HuH-7.5 (cell line): ENCODE results near the gene PTPRN2.

Experiments used
- DNase-seq: peaks from one replicate; pipeline ENCODE4 v3.0.0; 2011; ENCODE audit warnings: low spot score

The PTPRN2 gene

DNA sequence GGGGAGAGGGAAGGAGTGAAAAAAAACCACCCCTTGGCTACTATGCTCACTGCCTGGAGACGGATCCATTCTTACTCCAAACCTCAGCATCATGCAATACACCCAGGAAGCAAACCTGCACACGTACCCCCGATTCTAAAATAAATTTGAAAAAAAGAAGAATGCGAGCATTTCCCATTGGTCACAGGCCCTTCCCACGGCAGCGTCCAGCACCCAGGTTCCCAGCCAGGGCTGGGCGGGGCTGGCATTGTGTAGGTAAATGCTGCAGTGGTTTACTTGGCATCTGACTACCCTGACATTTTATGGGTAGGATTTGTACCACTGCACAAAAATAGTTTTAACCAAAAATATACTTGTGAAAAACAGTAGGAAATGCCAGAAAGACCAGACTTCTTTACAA, 831.9 kb downstream of the PTPRN2 start:
- DNase-seq, result no peak

DNA sequence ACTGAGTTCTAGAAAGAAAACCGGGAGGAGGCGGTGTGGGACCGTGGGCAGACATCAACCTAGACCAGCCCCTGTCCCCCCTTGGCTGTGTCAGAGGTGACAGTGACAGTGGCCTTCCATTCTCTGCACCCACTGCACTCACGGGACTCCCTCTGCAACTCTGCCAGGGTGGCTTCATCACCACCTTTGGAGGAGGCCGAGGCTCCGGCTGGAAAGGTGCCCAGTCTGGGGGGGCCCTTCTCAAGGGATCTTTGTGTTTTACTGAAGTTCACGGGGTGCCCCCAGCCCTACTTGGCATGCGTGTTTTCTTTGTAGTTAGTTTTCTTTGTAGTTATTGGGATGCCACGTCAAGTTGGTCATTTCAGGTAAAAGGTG, 833.2 kb downstream of the PTPRN2 start:
- DNase-seq, result no peak

GRCh38 chr7:157753713-157754415, 833.8 kb downstream of the PTPRN2 start:
- DNase-seq, result no peak

GRCh38 chr7:157752832-157753291, 834.8 kb downstream of the PTPRN2 start:
- no peak for DNase-seq

DNA sequence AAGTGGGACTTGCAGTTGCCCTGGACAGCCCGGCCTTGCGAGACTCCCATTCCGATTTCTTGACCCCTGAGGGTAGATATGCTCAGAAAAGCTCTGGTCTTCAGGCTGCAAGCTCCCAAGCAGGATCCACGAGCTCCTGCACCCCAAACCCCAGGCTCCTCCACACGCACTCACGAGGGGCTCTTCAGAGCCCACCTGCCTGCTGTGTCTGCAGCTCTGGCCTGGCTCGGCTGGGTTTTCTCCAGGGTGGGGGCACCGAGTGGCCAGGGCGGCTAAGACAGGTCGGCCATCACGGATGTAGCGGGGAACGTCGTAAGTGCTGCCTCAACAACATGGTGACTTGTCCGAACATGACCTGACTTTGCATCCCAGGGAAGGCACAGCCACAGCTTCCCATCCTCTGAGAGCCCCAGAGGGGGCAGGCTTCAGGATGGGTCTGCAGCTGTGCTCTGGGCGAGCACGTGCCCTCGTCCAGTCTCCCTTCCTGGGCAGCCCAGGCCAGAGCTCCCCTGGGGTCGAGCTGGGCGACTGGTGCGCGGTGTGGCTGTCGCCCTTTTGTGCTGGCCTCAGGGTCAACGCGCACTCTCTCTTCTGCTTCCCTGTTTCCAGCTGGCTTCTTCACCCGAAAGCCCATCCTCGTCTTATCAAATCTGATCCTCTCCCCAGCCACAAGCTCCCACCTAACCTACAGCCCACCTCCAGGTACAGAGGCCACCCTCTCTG, 835.5 kb downstream of the PTPRN2 start:
- DNase-seq, result no peak

DNA sequence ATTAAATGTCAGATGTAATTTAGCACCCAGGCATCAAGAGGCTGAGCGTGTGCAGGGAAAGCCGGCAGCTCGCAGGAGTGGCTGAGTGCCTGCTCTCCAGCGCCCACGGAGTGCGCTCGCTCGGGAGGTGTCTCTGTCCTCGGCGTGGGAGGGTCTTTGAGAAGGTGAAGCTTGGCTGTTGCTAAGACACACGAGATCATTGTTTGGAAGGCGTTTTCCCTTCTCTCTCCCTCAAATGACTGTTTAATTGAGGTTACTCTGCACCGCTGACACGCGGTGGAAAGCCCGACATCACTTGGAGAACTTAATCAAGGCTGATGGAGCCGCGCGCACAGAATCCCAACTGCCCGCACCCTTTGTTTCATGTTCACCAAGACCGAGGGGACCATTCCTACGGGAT, 836.2 kb downstream of the PTPRN2 start:
- DNase-seq, result no peak

DNA sequence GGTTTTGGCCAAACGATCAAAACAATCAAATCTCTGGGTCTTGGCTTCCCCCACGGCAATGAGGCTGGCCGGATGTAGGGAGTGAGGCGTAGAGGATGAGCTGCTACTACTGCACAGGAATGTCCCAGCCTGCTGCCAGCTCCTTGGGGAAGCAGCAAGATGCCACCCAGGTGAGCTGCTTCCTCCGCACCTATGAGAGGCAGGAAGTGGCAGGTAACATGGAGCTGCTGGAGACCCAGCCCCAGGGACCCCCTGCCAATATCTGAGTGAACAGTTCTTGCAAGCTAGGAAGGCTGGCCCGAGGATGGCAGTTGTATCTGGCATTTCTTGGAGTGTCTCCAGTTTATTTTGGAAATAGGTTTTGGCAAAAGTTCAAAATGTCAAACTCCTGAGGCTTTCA, 837.3 kb downstream of the PTPRN2 start:
- DNase-seq, result no peak

DNA sequence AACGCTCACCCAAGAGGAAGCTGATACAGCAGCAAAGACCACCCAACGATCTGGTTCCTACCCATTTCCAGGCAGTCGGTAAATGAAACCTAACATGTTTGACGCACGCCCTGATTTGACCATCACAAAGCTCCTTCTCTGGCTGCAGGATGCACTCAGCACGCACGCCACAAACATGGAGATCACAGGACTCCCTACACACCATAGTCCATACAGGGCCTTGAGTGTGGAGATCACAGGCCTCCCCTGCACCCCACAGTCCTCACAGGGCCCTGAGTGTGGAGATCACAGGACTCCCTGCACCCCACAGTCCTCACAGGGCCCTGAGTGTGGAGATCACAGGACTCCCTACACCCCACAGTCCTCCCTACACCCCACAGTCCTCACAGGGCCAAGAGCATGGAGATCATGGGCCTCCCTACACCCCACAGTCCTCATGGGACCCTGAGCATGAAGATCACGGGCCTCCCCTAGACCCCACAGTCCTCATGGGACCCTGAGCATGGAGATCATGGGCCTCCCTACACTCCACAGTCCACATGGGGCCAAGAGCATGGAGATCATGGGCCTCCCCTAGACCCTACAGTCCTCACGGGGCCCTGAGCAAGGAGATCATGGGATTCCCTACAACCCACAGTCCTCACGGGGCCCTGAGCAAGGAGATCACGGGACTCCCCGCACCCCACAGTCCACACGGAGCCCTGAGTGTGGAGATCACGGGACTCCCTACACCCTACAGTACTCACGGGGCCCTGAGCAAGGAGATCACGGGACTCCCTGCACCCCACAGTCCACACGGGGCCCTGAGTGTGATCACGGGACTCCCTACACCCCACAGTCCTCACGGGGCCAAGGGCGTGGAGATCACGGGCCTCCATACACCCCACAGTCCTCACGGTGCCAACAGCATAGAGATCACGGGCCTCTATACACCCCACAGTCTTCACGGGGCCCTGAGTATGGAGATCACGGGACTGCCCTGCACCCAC, 841.6 kb downstream of the PTPRN2 start:
- no peak for DNase-seq

GRCh38 chr7:157744786-157745601, 842.6 kb downstream of the PTPRN2 start:
- DNase-seq, result no peak

GRCh38 chr7:157743781-157744525, 843.7 kb downstream of the PTPRN2 start:
- DNase-seq, result no peak

DNA sequence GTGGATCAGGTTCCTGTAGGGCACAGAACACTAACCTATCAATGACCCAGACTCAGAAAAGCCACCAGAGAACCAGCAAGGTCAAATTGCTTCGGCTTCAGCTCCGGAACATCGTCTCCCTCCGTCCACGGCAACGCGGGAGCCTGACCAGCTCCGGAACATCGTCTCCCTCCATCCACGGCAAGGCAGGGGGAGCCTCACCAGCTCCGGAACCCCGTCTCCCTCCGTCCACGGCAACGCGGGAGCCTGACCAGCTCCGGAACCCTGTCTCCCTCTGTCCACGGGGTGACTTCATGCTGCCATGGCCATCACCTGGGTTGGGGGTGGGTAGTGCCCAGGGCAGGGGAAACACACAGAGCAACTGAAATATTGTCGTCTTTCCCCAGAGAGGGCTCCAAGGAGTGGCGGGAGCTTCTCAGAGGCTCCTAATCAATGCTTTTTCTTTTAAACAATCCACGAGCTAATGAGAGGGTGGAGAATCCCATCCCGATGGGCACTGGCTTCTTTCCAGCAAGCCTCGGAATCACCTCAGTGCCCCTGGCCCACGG, 847.3 kb downstream of the PTPRN2 start:
- DNase-seq, result no peak

- DNase-seq, result no peak
Measured at GRCh38 chr7:157739650-157740049, 848.0 kb downstream of the PTPRN2 start.

DNA sequence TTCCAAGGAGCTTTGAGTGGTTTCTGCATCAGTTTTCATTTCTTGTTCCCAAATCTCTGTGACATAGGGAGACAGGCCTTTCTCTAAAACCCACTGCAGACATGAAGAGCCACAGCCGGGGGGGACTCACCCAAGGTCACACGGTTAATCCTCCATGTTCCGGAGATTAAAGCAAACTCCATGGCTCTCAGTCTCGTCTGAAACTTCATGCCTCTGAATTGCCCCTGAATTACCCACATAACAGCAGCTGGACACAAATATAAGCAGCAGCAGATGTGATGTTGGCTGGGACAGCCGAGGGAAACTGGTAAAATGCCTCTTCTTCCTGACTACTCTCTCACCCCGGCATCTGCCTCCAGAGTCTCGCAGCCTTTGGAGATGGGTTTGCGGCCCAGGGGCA, 848.6 kb downstream of the PTPRN2 start:
- no peak for DNase-seq

GRCh38 chr7:157738066-157738460, 849.6 kb downstream of the PTPRN2 start:
- no peak for DNase-seq

DNA sequence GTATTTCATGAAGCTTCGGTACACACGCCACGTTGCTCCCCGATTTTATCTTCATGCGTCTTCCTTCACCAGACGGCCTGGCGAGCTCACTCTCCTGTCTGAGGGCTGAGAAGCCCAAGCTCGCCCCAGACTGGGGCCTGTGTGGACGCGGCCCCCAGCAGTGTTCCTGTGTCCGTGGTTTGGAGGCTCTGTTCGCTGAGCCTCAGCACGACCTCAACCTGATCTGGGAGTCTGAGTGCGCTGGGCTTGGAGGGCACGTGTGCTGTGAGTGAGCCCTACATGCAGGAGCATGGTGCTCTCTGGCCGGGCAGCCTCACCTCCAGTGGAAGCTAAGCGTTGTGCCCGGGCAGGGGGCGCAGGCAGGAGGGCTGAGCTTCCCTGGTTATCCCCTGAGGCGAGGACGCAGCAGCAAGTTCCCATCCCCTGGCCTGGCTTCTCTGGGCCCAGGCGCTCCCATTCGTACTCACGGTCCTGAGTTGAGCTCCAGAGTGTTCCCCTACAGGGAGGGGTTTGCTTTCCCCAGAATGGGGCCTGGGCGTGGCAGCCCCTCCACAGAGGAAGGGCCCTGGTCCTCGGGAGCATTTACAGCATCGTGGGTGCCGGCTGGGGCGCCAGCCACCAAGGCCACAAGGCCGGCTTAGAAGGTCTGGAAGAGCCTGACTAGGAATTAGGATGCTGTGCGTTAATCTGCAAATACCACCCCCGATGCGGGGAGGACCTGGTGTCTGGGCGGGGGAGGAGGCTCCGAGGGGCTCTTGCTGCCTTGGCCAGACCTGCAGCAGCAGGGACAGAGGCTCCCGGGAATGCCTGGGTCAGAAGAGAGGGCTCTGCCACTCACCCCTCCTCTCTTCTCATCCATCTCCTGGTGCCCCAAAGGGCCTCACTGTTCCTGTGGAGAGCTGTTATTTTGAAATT, 850.2 kb downstream of the PTPRN2 start:
- DNase-seq, result no peak

- no peak for DNase-seq
Measured at GRCh38 chr7:157736341-157736740, 851.3 kb downstream of the PTPRN2 start.

GRCh38 chr7:157735826-157736225, 851.8 kb downstream of the PTPRN2 start:
- no peak for DNase-seq

GRCh38 chr7:157734676-157735640, 852.7 kb downstream of the PTPRN2 start:
- DNase-seq, result no peak
